ENCODE results near the gene APLF. TPM values are rescaled to one million over a fixed set of nuclear protein-coding genes. Genes with fewer than 3 reads are reported as not detected.

The APLF gene
- polyA plus RNA-seq, 1 of the 3 experiments (the other 2 are of a cell fraction) = 1.1 TPM

DNA sequence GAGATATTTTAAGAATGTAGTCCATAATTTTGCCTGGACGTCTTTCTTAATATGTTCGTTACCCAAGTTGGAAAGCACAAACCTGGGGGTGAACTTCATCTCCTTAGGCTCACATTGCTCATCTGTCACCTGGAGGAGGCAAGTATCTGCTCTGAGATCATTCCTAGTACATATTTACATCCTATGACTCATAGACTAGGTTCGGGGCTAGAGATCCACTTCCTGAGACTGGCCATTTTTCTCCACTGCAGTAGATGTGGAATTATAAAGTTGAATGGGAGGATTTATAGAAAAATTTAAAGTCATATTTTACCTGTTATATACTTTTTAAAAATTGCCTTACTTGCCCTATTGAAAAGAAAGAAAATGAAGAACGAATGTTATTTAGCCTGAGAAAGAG, 98.5 kb downstream of the APLF start:
- 50% methylated on average over 4 of the region's 4 CpGs for WGBS (ENCODE audit: low lambda C conversion rate)
- Histone ChIP-seq H3K4me3 (ENCODE audit: low read depth in 2 of 2, low read length in 1 of 2) (no peak overlapping the region), H3K4me2 (no peak overlapping the region), H3K36me3 (replicated peaks in 1 of 2; ENCODE audit: control insufficient read depth in 1 of 2, insufficient read depth in 2 of 2, low read length in 1 of 2) (peaks cover 0 to 8% of the 10 kb centered on the region in 2 experiments), H3F3A (replicated peaks; ENCODE audit: insufficient read depth) (no peaks in the 10 kb centered on the region), H3K9ac (no peak overlapping the region), H4K20me1 (ENCODE audit: insufficient read depth) (no peaks in the 10 kb centered on the region), H3K9me2 (no peaks in the 10 kb centered on the region), H3K79me2 (ENCODE audit: insufficient read depth) (no peaks in the 10 kb centered on the region), H3K4me1 (ENCODE audit: control insufficient read depth in 1 of 2, insufficient read depth in 2 of 2, low read depth in 1 of 2, low read length in 1 of 2) (peaks cover 0 to 9% of the 10 kb centered on the region in 2 experiments; a peak in 1 of 4 replicates), H3K27me3 (ENCODE audit: insufficient read depth) (no peaks in the 10 kb centered on the region), H2AFZ (ENCODE audit: low read depth) (no peak overlapping the region), H3K9me3 (no peaks in the 10 kb centered on the region), H3K27ac (ENCODE audit: low read depth in 2 of 2, low read length in 1 of 2) (no peak overlapping the region)
- no peak for DNase-seq
- ChIA-PET CTCF (no interaction called here), POLR2A (no interaction called here)
- 0 out of 2 replicates have a peak, but pooled peaks have one; percentile 11 for TF ChIP-seq PBX3 (IDR thresholded peaks at IDR 0.05)
- peak; percentile 70; the same call in 1 of the 2 replicates for TF ChIP-seq FOSL2 (IDR thresholded peaks at IDR 0.05; ENCODE audit: borderline replicate concordance, low read depth)
- no peak for TF ChIP-seq TEAD4 (IDR thresholded peaks at IDR 0.05; ENCODE audit: borderline replicate concordance, insufficient read depth)
- TF ChIP-seq JUND (IDR thresholded peaks at IDR 0.05) = peak; percentile 45; the same call in 1 of the 2 replicates

DNA sequence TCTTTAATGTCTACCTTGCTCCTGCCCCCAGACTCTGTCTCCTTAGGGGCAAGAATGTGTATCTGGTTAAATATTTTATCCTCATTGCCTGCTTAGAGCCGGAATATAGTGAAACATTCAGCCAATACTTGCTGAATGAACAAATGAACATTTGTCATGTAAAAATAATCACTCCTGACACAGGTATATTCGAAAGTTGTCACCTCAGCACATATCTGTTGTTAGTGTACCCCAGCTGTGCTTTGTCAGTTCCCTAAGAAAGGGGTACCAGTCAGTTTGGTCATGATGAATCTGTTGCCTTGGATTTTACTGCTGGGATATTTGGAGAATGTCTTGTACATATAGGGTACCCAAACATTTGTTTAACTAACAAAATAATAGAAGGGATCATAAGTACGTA, 99.0 kb downstream of the APLF start:
- H3K4me2 ChIP-seq = no peak overlapping the region
- CTCF ChIA-PET = no interaction called here
- POLR2A ChIA-PET = no interaction called here

More for the DNA sequence above, 99.0 kb downstream of the APLF start:
- H3K4me3 ChIP-seq (ENCODE audit: low read depth in 2 of 2, low read length in 1 of 2) = no peak overlapping the region
- no peaks in the 10 kb centered on the region for H3F3A ChIP-seq (replicated peaks; ENCODE audit: insufficient read depth)
- H3K9me3 ChIP-seq = no peaks in the 10 kb centered on the region
- no peaks in the 10 kb centered on the region for H3K27me3 ChIP-seq (ENCODE audit: insufficient read depth)
- no peaks in the 10 kb centered on the region for H3K79me2 ChIP-seq (ENCODE audit: insufficient read depth)
- no peaks in the 10 kb centered on the region for H4K20me1 ChIP-seq (ENCODE audit: insufficient read depth)
- no peak overlapping the region for H3K9ac ChIP-seq
- DNase-seq = no peak
- H3K9me2 ChIP-seq = no peaks in the 10 kb centered on the region
- TF ChIP-seq REST (IDR thresholded peaks at IDR 0.05; ENCODE audit: low read depth, low read length) (no peak), EZH2phosphoT487 (IDR thresholded peaks at IDR 0.05; ENCODE audit: borderline replicate concordance, low read depth) (no peak), RXRA (IDR thresholded peaks at IDR 0.05; ENCODE audit: borderline replicate concordance, low read depth) (no peak), EP300 (IDR thresholded peaks at IDR 0.05; ENCODE audit: borderline replicate concordance in 1 of 2, low read depth in 1 of 2, low read length in 1 of 2) (no peak), TCF12 (IDR thresholded peaks at IDR 0.05) (no peak), NFIC (IDR thresholded peaks at IDR 0.05; ENCODE audit: borderline replicate concordance) (no peak), CHD2 (IDR thresholded peaks at IDR 0.05; ENCODE audit: low read length, partially characterized antibody) (no peak), MAX (IDR thresholded peaks at IDR 0.05; ENCODE audit: low read depth) (no peak), MXI1 (IDR thresholded peaks at IDR 0.05; ENCODE audit: low read depth, low read length) (no peak), ELF1 (IDR thresholded peaks at IDR 0.05) (no peak)
- TF ChIP-seq, protein P1, sequence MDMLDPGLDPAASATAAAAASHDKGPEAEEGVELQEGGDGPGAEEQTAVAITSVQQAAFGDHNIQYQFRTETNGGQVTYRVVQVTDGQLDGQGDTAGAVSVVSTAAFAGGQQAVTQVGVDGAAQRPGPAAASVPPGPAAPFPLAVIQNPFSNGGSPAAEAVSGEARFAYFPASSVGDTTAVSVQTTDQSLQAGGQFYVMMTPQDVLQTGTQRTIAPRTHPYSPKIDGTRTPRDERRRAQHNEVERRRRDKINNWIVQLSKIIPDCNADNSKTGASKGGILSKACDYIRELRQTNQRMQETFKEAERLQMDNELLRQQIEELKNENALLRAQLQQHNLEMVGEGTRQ (IDR thresholded peaks at IDR 0.05; ENCODE audit: borderline replicate concordance, low read depth, low read length) = no peak
- H2AFZ ChIP-seq (ENCODE audit: low read depth) = no peak overlapping the region
- peaks cover 0 to 8% of the 10 kb centered on the region in 2 experiments for H3K36me3 ChIP-seq (replicated peaks in 1 of 2; ENCODE audit: control insufficient read depth in 1 of 2, insufficient read depth in 2 of 2, low read length in 1 of 2)
- 82% methylated on average over 3 of the region's 3 CpGs for WGBS (ENCODE audit: low lambda C conversion rate)
- H3K27ac ChIP-seq (ENCODE audit: low read depth in 2 of 2, low read length in 1 of 2) = no peak overlapping the region
- 0 out of 4 replicates have a peak, but pooled peaks cover 0 to 6% of the 10 kb centered on the region in 2 experiments for H3K4me1 ChIP-seq (ENCODE audit: control insufficient read depth in 1 of 2, insufficient read depth in 2 of 2, low read depth in 1 of 2, low read length in 1 of 2)

Data from SK-N-SH (cell line).